HG03575 (cell line): Measurements from ENCODE around the gene CA6.
"Not testable (repeated sequence)": the region's sequence is repeated elsewhere in the genome, so short reads cannot be mapped to it uniquely, and the experiment has no call there.

ENCODE experiments used
- ATAC-seq: cut with Tn5 transposase; IDR thresholded peaks from one replicate; pipeline ENCODE4 v1.9.1; 2021; ENCODE audit not compliant: unreplicated experiment, insufficient number of reproducible peaks, low FRiP score; ENCODE audit errors: extremely low read depth

CA6 gene

DNA sequence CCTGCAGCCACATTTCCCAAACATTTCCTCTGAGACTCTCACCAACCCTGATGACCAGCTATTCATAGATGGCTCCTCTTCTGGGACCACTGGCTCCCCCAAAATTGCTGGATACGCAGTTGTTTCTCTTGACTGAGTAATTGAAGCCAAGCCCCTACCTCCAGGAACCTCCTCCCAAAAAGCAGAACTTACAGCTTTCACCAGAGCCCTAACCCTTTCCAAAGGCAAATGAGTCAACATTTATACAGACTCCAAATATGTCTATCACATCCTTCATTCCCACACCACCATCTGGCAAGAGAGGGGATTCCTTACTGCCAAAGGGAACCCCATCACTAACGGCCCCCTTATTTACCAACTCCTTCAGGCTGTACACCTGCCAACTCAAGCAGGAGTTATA is 20.3 kb upstream of the CA6 start:
- no peak for ATAC-seq

DNA sequence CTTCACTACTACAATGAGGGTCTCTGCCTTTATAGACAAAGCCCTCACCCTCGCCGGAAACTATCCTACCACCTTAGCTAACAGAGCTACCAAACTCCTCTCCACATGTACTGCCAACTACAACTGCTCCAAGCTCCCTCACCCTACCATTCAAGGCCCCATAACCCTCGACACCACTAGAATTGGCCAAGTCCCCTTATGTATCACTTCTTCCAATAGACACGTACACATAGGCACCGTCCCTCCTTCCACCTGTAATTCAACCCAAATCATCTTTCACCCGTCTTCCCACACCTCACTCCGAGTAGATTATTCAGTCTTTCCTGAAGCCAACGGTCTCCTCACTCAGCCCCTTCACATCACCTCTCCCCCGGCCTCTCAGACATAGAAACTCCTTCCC is 19.7 kb upstream of the CA6 start:
- no peak for ATAC-seq

DNA sequence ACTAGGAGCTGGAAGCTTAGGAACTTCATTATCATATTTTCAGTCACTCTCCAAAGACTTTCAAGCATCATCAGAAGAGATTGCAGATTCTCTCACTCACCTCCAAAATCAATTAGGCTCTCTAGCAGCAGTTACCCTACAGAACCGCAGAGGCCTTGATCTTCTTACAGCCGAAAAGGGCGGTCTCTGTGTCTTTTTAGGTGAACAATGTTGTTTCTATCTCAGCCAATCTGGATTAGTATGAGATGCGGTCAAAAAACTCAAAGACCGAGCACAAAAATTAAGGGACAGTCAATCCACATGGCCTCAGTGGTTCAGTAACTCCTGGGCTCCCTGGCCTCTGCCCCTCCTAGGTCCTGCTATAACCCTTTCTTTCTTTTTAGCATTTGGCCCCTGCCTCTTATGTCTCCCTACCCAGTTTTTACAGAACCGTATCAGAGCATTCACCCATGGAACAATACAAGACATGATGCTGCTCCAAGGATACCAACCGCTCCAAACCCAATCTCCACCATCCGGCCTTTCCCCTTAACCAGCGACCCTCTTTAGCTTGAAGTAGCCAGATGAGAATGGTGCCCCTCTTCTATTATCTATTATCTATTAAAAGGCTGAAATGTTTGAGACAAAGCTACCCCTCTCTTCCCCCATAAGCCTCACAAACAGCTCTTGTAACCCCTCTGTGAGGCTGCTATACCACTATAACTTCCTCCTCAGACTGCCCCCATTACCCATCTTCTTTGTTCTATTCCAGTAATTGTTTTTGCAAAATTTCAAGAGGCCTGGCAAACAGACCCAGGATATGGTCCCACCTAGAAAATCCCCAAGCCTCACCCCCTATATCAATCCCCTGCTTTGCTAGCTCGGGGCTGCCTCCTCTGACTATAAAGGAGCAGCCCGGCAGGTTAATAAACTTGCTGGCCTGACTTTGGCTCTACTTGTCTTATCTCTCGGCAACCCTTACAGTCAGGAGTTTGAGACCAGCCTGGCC is 18.7 kb upstream of the CA6 start:
- ATAC-seq, result no peak

DNA sequence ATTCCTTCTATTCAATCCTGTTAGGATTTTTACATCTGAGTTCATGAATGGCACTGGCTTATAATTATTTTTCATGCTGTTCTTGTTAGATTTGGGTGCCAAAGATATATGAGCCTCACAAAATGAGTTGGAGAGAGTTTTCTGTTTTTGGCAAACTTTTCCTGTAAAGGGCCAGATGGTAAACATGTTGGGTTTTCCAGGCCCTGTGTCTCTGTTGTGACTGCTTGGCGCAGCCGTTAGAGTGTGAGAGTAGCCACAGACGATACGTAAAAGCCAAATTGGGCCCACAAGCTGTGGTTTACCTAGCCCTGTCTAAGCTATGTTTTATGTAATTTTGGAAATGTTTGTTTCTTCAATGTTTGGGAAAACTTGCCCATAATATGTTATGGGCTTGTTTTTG is 15.6 kb upstream of the CA6 start:
- no peak for ATAC-seq

DNA sequence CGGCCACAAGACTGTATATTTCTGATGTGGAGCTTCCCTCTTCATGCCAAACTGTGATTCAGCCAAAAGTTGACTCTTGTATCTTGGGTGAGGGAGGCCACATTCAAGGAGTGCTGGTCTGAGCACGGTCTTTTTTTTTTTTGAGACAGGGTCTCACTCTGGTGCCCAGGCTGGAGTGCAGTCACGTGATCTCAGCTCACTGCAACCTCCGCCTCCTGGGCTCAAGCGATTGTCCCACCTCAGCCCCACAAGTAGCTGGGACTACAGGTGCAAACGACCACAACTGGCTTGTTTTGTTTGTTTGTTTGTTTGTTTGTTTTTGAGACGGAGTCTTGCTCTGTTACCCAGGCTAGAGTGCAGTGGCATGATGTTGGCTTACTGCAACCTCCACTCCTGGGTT is 8.6 kb upstream of the CA6 start:
- not testable (repeated sequence) for ATAC-seq

DNA sequence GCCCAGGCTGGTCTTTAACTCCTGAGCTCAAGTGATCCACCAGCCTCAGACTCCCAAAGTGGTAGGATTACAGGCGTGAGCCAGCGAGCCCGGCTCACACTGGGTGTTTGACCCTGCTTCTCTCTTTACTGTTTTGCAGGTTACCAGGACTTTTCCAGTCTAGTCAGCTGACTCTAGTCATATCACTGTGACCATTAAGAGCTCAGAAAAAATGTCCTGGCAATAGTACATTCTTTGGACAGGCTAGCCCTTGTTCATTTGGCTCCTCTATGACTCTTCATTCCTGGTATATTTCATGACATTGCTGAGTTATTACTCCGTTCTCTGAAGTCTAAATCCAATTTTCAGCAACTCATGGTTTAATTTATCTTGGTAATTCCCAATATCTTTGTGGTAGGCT is 8.0 kb upstream of the CA6 start:
- no peak for ATAC-seq

DNA sequence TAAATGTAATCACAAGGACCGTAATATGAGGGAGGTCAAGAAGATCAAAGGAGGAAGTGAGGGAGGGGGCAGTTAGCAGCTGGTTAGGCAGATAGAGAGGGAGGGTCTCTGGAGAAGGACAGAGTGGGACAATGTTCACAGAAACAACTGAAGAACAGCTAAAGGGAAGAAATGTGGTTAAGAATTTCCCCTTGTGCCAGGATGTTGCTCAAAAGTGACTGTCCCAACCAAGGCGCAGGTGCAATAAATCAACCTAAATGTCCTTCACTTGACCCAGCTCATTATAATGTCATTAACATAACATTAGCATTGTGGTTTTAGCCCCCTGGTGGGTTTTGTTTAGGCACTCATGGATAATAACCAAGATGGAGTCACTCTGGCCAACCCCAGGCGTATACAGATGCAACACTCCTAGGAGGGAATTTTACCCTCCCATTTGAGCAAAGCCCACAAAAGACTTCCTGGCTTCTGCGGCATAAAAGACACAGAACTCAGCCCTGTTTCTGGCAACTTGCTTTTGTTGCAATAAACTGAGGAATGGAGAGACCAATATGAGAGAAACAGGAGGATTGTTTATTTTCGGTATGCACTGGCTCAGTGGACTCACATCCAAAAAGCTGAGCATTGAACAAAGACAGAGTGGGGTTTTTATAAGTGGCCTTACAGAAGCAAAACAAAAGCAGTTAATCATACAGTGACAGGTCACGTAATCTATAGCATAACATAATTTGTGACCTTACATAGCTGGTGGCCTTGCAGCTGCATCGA is 7.3 kb upstream of the CA6 start:
- no peak for ATAC-seq

DNA sequence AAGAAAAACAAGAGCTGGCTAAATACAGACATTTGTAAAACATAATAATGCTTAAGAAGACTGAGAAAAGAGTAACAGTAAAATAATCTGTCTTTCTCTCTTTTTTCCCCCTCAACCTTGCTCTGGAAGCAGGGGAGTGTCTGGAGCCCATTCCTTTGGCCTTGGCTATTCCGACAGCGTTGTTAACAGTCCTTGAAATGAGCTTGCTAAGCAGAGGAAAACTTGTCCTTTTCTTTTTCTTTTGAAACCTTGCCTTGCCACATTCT is 6.7 kb upstream of the CA6 start:
- ATAC-seq, result no peak

DNA sequence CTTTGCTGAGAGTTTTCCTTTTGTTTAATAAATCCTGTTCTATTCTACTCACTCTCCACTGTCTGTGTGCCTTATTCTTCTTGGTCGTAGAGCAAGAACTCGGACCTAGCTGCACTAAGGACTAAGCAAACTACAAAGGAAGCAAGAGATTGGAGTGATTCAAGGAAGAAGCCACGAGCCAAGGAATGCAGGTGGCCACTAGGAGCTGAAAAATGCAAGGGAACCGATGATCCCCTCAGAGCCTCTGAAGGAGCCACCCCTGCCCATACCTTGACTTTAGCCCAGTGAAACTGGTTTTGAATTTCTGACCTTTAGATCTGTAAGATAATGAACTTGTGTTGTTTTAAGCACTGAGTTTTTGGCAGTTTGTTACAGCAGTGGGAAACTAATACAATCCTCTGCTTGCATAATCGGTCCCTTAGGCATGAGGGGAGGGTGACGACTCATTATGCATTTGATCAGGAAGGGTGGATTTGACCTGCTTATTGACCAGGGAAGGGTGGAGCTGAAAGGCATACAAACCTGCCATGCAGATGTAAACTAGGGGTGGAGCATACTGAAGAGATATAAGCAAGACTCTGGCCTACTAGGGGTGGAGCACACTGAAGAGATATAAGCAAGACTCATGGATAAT is 6.2 kb upstream of the CA6 start:
- no peak for ATAC-seq

DNA sequence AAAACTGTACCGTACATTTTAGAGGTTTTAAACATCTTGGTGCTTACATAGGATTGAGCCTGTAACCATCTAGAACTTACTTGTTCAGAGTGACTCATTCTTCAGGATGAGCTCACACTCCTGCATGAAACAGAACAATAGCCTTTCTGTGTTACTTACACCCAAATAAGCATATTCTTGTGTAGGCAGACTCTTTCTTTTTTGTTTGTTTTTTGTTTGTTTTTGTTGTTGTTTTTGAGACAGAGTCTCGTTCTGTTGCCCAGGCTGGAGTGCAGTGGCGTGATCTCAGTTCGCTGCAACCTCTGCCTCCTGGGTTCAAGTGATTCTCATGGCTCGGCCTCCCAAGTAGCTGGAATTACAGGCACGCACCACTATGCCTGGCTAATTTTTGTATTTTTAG is 3.8 kb upstream of the CA6 start:
- ATAC-seq, result no peak

DNA sequence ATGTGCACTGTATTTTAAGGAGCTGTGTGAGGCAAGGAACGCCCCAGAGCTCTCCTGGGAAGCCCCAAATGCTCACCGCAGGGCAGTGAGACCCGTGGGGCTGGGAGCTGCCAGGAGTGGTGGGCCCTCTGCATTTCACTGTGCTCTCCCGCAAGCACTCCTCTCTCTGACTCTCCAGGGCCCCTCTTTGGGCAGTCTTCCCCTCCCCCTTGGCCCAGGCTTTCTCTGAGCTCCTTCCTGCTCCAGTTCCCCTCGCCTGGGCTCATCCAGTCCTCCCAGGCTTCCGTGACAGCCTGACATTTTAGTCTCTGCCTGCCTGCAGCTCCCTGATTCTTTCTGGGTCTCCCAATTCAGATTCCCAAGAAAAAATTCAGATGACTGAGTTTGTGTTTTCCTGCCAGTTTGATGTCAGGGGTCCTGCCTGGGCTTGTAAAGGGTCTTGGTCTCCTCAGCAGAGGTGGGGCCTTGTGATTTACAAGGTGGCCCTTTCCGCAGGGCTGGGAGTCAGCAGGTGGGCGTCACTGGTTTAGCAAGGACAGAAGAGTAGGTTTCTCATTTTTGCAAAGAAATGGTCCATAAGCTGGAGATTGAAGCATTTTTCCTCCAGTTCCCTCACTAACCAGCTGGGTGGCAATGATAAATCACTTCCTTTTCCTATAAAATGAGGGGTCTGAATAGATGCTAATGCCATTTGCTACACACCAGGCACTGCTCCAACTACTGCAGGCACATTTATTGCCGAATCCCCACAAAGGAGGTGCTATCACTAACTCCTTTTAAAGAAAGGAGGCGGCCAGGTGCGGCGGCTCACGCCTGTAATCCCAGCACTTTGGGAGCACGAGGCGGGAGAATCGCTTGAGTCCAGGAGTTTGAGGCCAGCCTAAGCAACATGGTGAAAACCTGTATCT is 1.9 kb upstream of the CA6 start:
- no peak for ATAC-seq

DNA sequence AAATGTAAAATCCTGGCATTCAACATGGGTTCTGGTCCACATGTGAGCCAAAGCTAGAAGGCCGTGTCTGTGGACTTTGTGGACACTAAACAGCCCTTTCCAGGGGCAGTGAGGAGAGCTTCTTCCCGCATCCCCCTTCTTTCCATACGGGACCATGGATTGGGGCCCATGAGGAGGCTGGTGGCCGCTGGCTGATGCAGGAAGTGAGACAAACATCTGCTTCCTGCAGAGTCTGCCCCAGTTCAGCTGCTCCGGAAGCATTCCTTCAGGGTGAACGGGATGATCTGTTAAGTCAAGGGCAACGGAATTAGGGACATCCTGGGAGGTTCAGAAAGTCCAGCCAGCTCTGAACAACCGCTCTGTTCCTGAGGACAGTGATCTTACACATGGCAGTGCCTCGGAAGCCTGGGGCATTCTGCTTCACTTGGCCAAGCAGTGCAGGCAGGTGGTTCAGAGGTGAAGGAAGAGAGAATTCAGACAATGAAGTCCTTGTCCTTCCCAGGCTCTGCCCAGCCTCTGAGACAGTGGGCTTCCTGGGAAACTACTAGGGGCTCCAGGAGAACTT is 1.5 kb downstream of the CA6 start:
- ATAC-seq, result no peak

DNA sequence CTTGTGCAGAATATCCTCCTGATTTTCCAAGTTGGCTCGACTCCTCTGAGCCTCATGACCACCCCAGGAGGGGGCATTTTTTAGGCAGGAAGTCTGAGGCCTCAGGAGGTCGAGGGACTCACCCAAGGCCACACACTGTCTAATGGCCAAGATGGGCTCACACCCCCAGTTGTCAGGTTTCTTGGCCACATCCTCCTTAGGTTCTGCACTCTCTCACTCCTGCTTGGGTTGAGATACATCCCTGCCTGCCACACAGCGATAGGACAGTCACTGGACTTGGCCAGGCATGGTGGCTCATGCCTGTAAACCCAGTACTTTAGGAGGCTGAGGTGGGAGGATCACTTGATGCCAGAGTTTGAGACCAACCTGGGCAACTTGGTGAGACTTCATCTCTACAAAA is 4.6 kb downstream of the CA6 start:
- ATAC-seq, result no peak

DNA sequence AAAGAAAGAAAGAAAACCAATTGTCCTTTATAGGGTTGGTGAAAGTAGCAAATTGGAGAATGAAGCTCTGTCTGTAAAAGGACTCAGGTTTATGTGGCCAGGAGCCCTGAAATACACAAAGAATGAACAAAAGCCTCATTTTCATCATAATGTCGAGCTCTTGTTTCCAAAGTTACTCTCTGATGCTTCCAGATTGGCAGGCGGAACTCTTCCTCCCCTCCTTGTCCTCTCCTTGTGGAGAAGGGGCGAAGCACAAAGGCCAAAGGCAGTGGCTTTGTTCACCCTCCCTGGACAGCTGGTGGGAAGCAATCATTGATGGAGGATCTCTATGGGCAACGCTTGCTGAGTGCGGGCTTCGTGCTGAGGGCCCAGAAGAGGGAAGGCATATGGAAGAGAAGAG is 5.6 kb downstream of the CA6 start:
- no peak for ATAC-seq

DNA sequence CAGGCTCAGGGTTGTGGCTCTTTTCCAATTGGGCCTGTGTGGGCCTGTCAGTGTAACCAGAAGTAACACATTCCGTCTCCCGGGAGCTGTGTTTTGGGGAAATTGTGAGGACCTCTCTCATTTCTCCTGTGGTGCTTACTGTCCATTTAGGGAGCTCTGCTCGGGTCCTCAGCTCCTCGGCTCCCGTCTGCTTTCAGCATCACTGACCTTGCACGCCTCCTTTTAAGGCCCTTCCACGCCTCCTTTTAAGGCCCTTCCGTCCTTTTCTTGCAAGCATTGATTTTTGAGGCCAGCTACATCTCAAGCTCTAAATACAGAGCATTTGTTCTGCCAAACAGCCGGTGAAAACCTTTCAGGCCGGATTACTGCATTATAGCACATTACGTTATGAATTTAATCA is 9.7 kb downstream of the CA6 start:
- no peak for ATAC-seq

DNA sequence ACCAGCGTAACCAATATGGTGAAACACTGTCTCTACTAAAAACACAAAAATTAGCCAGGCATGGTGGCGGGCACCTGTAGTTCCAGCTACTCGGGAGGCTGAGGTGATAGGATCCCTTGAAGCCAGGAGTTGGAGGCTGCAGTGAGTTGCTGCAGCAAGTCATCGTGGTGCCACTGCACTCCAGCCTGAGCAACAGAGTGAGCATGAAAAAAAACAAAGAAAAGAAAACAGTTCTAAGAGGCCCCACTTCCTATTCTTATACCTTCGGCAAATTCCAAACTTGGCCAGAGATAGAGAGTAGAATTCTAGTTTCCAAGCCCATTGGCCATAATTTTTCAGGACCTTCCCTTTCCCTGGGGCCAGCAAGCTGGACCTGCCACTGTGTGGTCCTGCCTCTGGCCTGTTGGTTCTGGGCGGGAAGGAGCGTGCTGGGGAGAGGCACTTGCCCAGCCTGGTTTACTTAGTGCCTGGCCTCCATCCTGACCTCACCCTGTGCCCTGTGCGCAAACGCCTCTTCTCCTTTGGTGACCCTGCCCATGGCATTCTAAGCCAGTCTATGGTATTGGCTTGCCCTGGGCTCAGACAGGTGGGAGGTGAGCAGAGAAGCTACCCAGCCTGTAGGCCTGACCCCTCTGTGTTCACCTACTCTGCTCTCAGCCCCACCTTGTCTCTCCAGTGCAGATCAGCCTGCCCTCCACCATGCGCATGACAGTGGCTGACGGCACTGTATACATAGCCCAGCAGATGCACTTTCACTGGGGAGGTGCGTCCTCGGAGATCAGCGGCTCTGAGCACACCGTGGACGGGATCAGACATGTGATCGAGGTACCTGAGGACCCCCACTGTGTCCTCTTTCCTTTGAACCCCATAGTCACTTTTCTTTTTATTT is 11.0 kb downstream of the CA6 start:
- ATAC-seq, result no peak

DNA sequence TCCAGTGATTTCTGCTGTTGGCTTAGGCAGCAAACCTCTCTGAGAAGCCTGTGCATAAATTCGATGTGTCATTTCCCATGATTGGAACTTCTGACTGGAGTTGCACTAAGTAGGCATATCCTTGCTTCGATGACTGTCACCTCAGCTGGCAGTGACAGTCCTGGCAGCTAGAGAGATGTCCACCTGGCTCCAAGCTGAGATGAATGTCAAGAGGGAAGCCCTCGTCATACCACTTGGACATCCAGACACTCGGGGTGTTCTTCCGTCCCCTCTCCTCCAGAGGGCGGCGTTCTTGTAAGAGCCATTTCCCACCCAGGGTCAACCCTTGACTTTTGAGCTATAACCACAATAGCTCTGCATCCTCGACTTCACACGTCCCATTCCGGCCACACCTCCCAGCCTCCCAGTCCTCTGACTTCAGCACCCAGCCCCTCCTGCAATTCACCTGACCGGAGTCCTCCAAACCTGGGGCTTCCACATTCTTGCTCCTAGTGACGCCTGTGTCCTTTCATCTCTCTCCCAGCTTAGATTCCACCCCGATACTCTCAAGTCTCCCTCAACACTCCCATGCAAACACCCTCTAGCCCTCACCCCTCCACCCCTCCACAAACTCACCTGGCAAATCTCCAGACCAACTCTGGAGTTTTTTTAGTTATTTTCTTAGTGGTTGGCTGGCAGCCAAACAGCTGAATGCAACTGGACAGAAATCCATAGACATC is 17.3 kb downstream of the CA6 start:
- no peak for ATAC-seq
